Gastrocnemius medialis (tissue), 4 donors: Measurements from ENCODE around the gene FLVCR1. TPM values are rescaled to one million over a fixed set of nuclear protein-coding genes. Genes with fewer than 3 reads are reported as not detected.
"Not testable (repeated sequence)": the region's sequence is repeated elsewhere in the genome, so short reads cannot be mapped to it uniquely, and the experiment has no call there.

ENCODE experiments used
- ATAC-seq, 2 donors: fragments of 150-250 bp; one replicate each; pipeline ENCODE4 v1.9.1; 2016
- DNase-seq, 2 donors: peaks; one replicate each; pipeline ENCODE4 v3.0.0-alpha.2; 2019
- H3K27ac ChIP-seq, 4 donors: fragments of 200-600 bp; sonication (generic); 1 replicate in 1 of 4; 2 replicates in 3 of 4; pipeline ENCODE4 v1.5.1; 2016 to 2018; ENCODE audit warnings: mild to moderate bottlenecking in 2 of 4, moderate library complexity in 1 of 4
- H3K27me3 ChIP-seq, 3 donors: fragments of 200-600 bp; sonication (generic) in 2 of 3; 1 replicate in 1 of 3; 2 replicates in 2 of 3; pipeline versions ENCODE4 v1.5.1 to v1.6.0; 2016 to 2019; ENCODE audit warnings: mild to moderate bottlenecking in 1 of 3, moderate library complexity in 1 of 3
- H3K36me3 ChIP-seq, 2 donors: fragments of 200-600 bp; sonication (generic) in 1 of 2; one replicate each; pipeline ENCODE4 v1.5.1; 2017 to 2018
- H3K4me1 ChIP-seq, 2 donors: fragments of 200-600 bp; sonication (generic) in 1 of 2; one replicate each; pipeline ENCODE4 v1.5.1; 2016 to 2017; ENCODE audit warnings: mild to moderate bottlenecking in 2 of 2
- H3K4me3 ChIP-seq, 4 donors: fragments of 200-600 bp; sonication (generic) in 3 of 4; 1 replicate in 1 of 4; 2 replicates in 3 of 4; pipeline ENCODE4 v1.5.1; 2016 to 2019; ENCODE audit warnings: mild to moderate bottlenecking in 2 of 4
- H3K9me3 ChIP-seq, 3 donors: fragments of 200-600 bp; sonication (generic) in 2 of 3; 1 replicate in 1 of 3; 2 replicates in 2 of 3; pipeline ENCODE4 v1.5.1; 2016 to 2019
- POLR2A ChIP-seq, 2 donors: fragments of 450-650 bp; IDR thresholded peaks; one replicate each; pipeline ENCODE4 v1.6.1; 2017; ENCODE audit warnings: antibody characterized with exemption in 2 of 2, mild to moderate bottlenecking in 2 of 2, moderate library complexity in 2 of 2
- in situ Hi-C, 4 donors: fragments of 200-750 bp; cut with MboI; loops; one replicate each; pipeline versions ENCODE4 v1.15.0 to v1.8.0; 2017; ENCODE audit warnings: low sequenced_read_pairs in 4 of 4
- intact Hi-C: fragments of 100-400 bp; cut with DNase I; formaldehyde crosslinking; loops from one replicate; pipeline ENCODE4 v1.15.1; 2023; ENCODE audit warnings: low total_unique reads
- total RNA-seq, 4 donors: library from RNA; depleted of rRNA; stranded (reverse); fragments of >200 nt; gene quantifications; one replicate each; pipeline versions ENCODE4 v1.1.0 to v1.2.3, GENCODE V29; 2016
- TF ChIP-seq, protein P1 (sequence below), 5 experiments: fragments of 450-650 bp in 3 of 5; fragments of 200-600 bp in 2 of 5; sonication (generic) in 2 of 5; IDR thresholded peaks in 4 of 5; conservative IDR thresholded peaks in 1 of 5; 1 replicate in 4 of 5; 2 replicates in 1 of 5; pipeline ENCODE4 v1.5.1; 2016 to 2019; ENCODE audit warnings: antibody characterized with exemption in 5 of 5, mild to moderate bottlenecking in 3 of 5, moderate library complexity in 3 of 5

Gene FLVCR1
- total RNA-seq, 4 donors from 2014 or later, result 0.66 to 19.8 (median 1.7) TPM

DNA sequence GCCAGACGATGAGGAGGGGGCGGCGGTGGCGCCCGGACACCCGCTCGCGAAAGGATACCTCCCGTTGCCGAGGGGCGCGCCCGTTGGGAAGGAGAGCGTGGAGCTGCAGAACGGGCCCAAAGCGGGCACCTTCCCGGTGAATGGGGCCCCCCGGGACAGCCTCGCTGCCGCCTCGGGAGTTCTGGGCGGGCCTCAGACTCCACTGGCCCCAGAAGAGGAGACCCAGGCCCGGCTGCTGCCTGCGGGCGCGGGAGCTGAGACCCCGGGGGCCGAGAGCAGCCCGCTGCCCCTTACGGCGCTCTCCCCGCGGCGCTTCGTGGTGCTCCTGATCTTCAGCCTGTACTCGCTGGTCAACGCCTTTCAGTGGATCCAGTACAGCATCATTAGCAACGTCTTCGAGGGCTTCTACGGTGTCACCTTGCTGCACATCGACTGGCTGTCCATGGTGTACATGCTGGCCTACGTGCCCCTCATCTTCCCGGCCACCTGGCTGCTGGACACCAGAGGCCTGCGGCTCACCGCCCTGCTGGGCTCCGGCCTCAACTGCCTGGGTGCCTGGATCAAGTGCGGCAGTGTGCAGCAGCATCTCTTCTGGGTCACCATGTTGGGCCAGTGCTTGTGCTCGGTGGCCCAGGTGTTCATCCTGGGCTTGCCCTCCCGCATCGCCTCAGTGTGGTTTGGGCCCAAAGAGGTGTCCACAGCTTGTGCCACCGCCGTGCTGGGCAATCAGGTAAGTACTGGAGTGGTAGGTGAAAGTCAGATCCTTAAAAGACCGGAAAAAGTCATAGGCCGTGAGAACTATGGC is 588 bp downstream of the FLVCR1 start:
- intact Hi-C loops, result loop anchor here (5.0 kb wide), 3 partner anchors 66 to 154 kb away; partner anchors contain the start of genes NSL1 and TATDN3
- in situ Hi-C loops, result no loop called here
- DNase-seq, result peak in 1 of 2 donors; percentile 15

DNA sequence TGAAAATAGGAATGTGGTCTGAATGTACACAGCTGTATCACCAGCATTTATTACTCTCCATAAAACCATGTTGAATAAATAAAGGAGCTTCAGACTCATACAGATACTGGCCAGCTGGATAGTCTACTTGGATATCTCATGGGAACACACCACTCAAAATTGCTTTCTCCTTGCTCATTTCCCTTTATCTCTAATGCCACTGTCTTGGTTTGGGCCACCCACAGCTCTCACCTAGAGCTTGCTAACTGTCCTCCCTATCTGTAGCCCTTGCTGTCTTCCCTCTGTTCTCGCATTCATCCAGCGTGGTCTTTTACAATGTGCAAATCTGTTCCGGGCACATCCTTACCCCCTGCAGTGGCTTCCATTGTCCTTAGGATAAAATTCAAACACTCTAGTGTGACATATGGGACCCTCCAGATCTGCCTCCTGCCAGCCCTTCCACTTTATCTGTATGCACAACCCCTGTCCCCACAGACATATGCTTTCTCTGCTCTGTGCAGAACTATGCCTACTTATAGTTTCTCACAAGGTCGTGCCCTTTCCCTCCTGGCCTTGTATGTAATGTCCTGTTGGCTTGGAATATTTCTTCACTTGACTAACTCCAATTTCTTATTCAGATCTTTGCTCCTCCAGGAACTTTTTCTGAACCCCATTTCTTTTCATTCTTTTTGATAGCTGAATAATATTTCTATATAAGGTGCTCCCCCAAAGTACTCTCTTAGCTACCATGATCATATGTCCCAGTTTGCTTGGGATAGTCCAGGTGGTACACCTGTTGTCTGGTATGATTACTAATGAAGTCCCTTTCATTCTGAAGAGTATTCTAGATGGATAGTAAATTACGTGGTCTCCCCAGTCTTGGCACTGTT is 2.9 kb downstream of the FLVCR1 start:
- Histone ChIP-seq H3K4me3 (no peak overlapping the region), H3K27ac (no peak overlapping the region), H3K36me3 (no peaks in the 10 kb centered on the region), H3K9me3 (no peaks in the 10 kb centered on the region), H3K4me1 (peaks cover 7 to 14% of the 10 kb centered on the region in 2 donors), H3K27me3 (no peaks in the 10 kb centered on the region)
- ATAC-seq, result no peak
- in situ Hi-C loops (no loop called here), intact Hi-C loops (no loop called here)
- DNase-seq, result no peak
- no peak for TF ChIP-seq POLR2A (IDR thresholded peaks at IDR 0.05)
- TF ChIP-seq, protein P1, sequence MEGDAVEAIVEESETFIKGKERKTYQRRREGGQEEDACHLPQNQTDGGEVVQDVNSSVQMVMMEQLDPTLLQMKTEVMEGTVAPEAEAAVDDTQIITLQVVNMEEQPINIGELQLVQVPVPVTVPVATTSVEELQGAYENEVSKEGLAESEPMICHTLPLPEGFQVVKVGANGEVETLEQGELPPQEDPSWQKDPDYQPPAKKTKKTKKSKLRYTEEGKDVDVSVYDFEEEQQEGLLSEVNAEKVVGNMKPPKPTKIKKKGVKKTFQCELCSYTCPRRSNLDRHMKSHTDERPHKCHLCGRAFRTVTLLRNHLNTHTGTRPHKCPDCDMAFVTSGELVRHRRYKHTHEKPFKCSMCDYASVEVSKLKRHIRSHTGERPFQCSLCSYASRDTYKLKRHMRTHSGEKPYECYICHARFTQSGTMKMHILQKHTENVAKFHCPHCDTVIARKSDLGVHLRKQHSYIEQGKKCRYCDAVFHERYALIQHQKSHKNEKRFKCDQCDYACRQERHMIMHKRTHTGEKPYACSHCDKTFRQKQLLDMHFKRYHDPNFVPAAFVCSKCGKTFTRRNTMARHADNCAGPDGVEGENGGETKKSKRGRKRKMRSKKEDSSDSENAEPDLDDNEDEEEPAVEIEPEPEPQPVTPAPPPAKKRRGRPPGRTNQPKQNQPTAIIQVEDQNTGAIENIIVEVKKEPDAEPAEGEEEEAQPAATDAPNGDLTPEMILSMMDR (IDR thresholded peaks at IDR 0.05 in 4 of 5, conservative IDR thresholded peaks at IDR 0.05 in 1 of 5), result no peak

More for the DNA sequence above, 588 bp downstream of the FLVCR1 start:
- Histone ChIP-seq H3K9me3 (no peaks in the 10 kb centered on the region), H3K4me3 (peak overlapping the region; percentile 86 to 98 (median 96)), H3K27me3 (no peaks in the 10 kb centered on the region), H3K4me1 (peaks cover 7 to 14% of the 10 kb centered on the region in 2 donors), H3K36me3 (no peaks in the 10 kb centered on the region), H3K27ac (peak overlapping the region; percentile 84 to 87 (median 86))
- peak; percentile 37 to 48 for ATAC-seq
- no peak for TF ChIP-seq POLR2A (IDR thresholded peaks at IDR 0.05)
- TF ChIP-seq, protein P1 (IDR thresholded peaks at IDR 0.05 in 4 of 5, conservative IDR thresholded peaks at IDR 0.05 in 1 of 5), result no peak

DNA sequence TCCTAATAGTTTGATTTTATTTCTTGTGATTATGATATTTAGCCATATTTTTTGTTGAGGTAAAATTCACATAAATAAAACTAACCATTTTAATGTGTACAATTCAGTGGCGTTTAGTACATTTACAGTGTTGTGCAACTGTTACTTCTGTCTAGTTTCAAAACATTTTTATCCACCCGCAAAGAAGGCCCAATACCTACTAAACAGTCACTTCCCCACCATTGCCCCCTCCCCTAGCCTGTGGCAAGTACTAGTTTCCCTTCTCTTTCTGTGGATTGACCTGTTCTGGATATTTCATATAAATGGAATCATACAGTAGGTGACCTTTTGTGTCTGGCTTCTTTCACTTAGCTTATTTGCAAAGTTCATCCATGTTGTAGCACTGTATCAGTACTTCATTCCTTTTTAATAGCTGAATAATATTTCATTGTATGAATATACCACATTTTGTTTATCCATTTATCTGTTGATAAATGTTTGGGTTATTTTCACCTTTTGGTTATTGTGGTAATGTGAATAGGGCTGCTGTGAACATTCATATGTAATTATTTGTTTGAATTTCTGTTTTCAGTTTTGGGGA is 4.1 kb downstream of the FLVCR1 start:
- Histone ChIP-seq H3K9me3 (no peaks in the 10 kb centered on the region), H3K4me1 (peaks cover 7 to 14% of the 10 kb centered on the region in 2 donors), H3K27ac (no peak overlapping the region), H3K4me3 (no peak overlapping the region), H3K36me3 (peaks cover 0 to 4% of the 10 kb centered on the region in 2 donors), H3K27me3 (no peaks in the 10 kb centered on the region)
- DNase-seq (no peak), ATAC-seq (no peak)
- TF ChIP-seq POLR2A (IDR thresholded peaks at IDR 0.05), result no peak
- TF ChIP-seq, protein P1 (IDR thresholded peaks at IDR 0.05 in 4 of 5, conservative IDR thresholded peaks at IDR 0.05 in 1 of 5), result no peak
- intact Hi-C loops (no loop called here), in situ Hi-C loops (no loop called here)

DNA sequence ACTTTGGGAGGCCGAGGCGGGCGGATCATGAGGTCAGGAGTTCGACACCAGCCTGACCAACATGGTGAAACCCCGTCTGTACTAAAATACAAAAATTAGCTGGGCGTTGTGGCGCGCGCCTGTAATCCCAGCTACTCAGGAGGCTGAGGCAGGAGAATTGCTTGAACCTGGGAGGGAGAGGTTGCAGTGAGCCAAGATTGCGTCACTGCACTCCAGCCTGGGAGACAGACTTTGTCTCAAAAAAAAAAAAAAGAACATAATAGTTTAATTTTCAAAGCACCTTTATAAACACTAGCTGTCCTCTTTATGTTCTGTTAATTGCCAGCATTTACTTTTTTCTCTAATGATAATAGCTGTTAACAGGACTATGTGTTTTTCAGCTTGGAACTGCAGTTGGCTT is 5.3 kb downstream of the FLVCR1 start:
- H3K4me3 ChIP-seq, intact Hi-C loops, H3K36me3 ChIP-seq, in situ Hi-C loops, H3K9me3 ChIP-seq, ATAC-seq, DNase-seq, H3K27ac ChIP-seq, H3K27me3 ChIP-seq: not testable (repeated sequence)
- peaks cover 7 to 14% of the 10 kb centered on the region in 2 donors for H3K4me1 ChIP-seq
